Measurements from ENCODE around the gene ANKRD61.
"Not testable (repeated sequence)": the region's sequence is repeated elsewhere in the genome, so short reads cannot be mapped to it uniquely, and the experiment has no call there.

GRCh38 chr7:6059941-6060340 lies 28.8 kb downstream of the ANKRD61 start:
- not testable (repeated sequence) for TF ChIP-seq CTCF (IDR thresholded peaks at IDR 0.05; ENCODE audit: low read depth, low read length, poor library complexity, severe bottlenecking); EZH2phosphoT487 (IDR thresholded peaks at IDR 0.05; ENCODE audit: borderline replicate concordance, low read length)

All from DOHH2 (cell line).